ENCODE results near the gene VARS2. TPM values are rescaled to one million over a fixed set of nuclear protein-coding genes. Genes with fewer than 3 reads are reported as not detected.
"Not testable (repeated sequence)": the region's sequence is repeated elsewhere in the genome, so short reads cannot be mapped to it uniquely, and the experiment has no call there.

VARS2 gene
- total RNA-seq, 2 donors from 2014 or later: 39.4 to 52.5 TPM

DNA sequence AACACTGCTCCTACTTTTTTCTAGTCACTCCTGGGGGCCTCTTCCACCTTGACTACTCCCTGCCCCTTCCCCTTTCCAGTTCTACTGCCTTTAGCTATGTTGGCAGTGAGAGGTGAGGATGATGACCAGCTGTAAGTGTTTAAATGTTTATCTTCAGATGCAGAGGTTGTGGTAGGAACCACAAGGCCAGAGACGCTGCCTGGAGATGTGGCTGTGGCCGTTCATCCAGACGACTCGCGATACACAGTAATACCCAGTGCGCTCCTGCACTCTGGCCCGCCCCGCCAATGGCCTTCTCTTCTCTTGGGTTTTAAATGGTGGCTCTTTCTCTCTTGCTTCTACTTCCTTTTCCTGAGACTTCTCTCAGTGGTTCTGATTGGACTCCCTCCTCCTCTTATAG is 4.6 kb downstream of the VARS2 start:
- peaks cover 51% of the 10 kb centered on the region for H3K36me3 Mint-ChIP-seq (ENCODE audit: low read depth)
- WGBS, 2 experiments (ENCODE audit: insufficient coverage in 1 of 2, insufficient read length in 1 of 2): 92 to 96% methylated on average over 8 of the region's 8 CpGs
- H3K9ac ChIP-seq (ENCODE audit: extremely low read depth, low read length, poor library complexity, severe bottlenecking): no peak overlapping the region
- peaks cover 17% of the 10 kb centered on the region for H3K4me1 Mint-ChIP-seq
- H3K4me3 Mint-ChIP-seq: no peak overlapping the region
- H3K27ac Mint-ChIP-seq: no peak overlapping the region
- TF ChIP-seq, protein P1, sequence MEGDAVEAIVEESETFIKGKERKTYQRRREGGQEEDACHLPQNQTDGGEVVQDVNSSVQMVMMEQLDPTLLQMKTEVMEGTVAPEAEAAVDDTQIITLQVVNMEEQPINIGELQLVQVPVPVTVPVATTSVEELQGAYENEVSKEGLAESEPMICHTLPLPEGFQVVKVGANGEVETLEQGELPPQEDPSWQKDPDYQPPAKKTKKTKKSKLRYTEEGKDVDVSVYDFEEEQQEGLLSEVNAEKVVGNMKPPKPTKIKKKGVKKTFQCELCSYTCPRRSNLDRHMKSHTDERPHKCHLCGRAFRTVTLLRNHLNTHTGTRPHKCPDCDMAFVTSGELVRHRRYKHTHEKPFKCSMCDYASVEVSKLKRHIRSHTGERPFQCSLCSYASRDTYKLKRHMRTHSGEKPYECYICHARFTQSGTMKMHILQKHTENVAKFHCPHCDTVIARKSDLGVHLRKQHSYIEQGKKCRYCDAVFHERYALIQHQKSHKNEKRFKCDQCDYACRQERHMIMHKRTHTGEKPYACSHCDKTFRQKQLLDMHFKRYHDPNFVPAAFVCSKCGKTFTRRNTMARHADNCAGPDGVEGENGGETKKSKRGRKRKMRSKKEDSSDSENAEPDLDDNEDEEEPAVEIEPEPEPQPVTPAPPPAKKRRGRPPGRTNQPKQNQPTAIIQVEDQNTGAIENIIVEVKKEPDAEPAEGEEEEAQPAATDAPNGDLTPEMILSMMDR (conservative IDR thresholded peaks at IDR 0.05): no peak
- no peaks in the 10 kb centered on the region for H3K9me3 ChIP-seq (ENCODE audit: control insufficient read depth, low read length)
- no peak overlapping the region for H3K4me3 ChIP-seq (ENCODE audit: low read length)
- DNase-seq: no peak
- no peaks in the 10 kb centered on the region for H3K27me3 ChIP-seq (ENCODE audit: control insufficient read depth, insufficient read depth, low read length, poor library complexity, severe bottlenecking)
- H3K36me3 ChIP-seq (ENCODE audit: control insufficient read depth, insufficient read depth, low read length): peaks cover 42% of the 10 kb centered on the region
- H3K27ac ChIP-seq (ENCODE audit: low read depth, low read length): no peak overlapping the region
- H3K27me3 Mint-ChIP-seq (ENCODE audit: insufficient read depth): no peaks in the 10 kb centered on the region
- H3K9me3 Mint-ChIP-seq: no peaks in the 10 kb centered on the region
- H3K4me1 ChIP-seq (ENCODE audit: control insufficient read depth, insufficient read depth, low read length): no peaks in the 10 kb centered on the region

DNA sequence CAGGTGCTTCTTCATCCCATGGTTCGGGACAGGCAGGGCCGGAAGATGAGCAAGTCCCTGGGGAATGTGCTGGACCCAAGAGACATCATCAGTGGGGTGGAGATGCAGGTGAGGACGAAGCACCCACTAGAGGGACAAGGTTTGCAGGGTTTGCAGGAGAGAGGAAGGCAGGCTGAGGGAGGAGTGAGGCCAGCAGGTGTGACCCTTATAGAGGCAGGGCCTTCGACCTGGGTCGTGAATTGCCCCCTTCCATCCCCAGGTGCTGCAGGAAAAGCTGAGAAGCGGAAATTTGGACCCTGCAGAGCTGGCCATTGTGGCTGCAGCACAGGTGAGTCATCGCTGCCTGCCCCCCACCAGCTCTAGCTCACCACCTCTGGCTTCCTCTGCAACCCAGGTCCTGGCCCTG is 8.4 kb downstream of the VARS2 start:
- peaks cover 55% of the 10 kb centered on the region for H3K36me3 Mint-ChIP-seq (ENCODE audit: low read depth)
- no peaks in the 10 kb centered on the region for H3K9me3 ChIP-seq (ENCODE audit: control insufficient read depth, low read length)

DNA sequence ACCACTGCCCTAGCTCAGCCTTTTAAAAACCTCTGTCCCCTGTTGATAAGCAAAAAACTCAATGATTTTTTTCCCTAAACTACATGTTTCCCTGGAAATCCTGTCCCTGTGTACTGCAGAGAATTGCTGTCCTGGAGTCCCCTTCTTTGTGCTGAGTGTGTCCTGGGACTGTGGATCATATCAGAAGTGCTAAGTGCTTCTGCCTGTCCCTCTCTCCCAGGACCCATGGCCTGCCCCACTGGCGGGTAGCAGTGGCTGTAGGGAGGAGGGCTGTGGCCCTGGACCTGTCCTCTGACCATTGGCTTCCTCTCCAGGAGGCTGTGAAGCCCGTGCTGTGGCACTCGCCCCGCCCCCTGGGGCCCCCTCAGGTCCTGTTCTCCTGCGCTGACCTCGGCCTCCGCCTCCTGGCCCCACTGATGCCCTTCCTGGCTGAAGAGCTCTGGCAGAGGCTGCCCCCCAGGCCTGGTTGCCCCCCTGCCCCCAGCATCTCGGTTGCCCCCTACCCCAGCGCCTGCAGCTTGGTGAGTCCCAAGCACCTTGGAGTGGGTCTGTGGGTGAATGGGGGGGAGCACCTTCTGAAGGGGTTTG is 10.1 kb downstream of the VARS2 start:
- not testable (repeated sequence) for DNase-seq; H3K4me1 ChIP-seq (ENCODE audit: control insufficient read depth, insufficient read depth, low read length); H3K9ac ChIP-seq (ENCODE audit: extremely low read depth, low read length, poor library complexity, severe bottlenecking); H3K4me3 ChIP-seq (ENCODE audit: low read length); H3K9me3 Mint-ChIP-seq; H3K27ac ChIP-seq (ENCODE audit: low read depth, low read length); H3K4me1 Mint-ChIP-seq; H3K4me3 Mint-ChIP-seq; H3K27me3 Mint-ChIP-seq (ENCODE audit: insufficient read depth); H3K27me3 ChIP-seq (ENCODE audit: control insufficient read depth, insufficient read depth, low read length, poor library complexity, severe bottlenecking)
- Mint-ChIP-seq H3K36me3 (ENCODE audit: low read depth) (peaks cover 59% of the 10 kb centered on the region), H3K27ac (peak overlapping the region; percentile 16)
- Histone ChIP-seq H3K36me3 (ENCODE audit: control insufficient read depth, insufficient read depth, low read length) (peaks cover 36% of the 10 kb centered on the region), H3K9me3 (ENCODE audit: control insufficient read depth, low read length) (peaks cover 12% of the 10 kb centered on the region)
- WGBS, 2 experiments (ENCODE audit: insufficient coverage in 1 of 2, insufficient read length in 1 of 2): 91% methylated on average over 9 of the region's 9 CpGs; no CpG with 5 or more reads in 1 of the 2 experiments

More for the DNA sequence above, 8.4 kb downstream of the VARS2 start:
- TF ChIP-seq, protein P1 (conservative IDR thresholded peaks at IDR 0.05): peak; percentile 29
- no peak overlapping the region for H3K4me3 ChIP-seq (ENCODE audit: low read length)
- no peak overlapping the region for H3K9ac ChIP-seq (ENCODE audit: extremely low read depth, low read length, poor library complexity, severe bottlenecking)
- H3K36me3 ChIP-seq (ENCODE audit: control insufficient read depth, insufficient read depth, low read length): peaks cover 31% of the 10 kb centered on the region
- Mint-ChIP-seq H3K4me3 (no peak overlapping the region), H3K9me3 (no peaks in the 10 kb centered on the region), H3K27ac (no peak overlapping the region), H3K4me1 (peaks cover 6% of the 10 kb centered on the region), H3K27me3 (ENCODE audit: insufficient read depth) (no peaks in the 10 kb centered on the region)
- DNase-seq: peak; percentile 82
- 81 to 89% methylated on average over 4 to 7 of the region's 7 CpGs for whole genome bisulfite sequencing, 2 experiments (ENCODE audit: insufficient coverage in 1 of 2, insufficient read length in 1 of 2)
- H3K27ac ChIP-seq (ENCODE audit: low read depth, low read length): no peak overlapping the region
- no peaks in the 10 kb centered on the region for H3K27me3 ChIP-seq (ENCODE audit: control insufficient read depth, insufficient read depth, low read length, poor library complexity, severe bottlenecking)
- no peaks in the 10 kb centered on the region for H3K4me1 ChIP-seq (ENCODE audit: control insufficient read depth, insufficient read depth, low read length)

DNA sequence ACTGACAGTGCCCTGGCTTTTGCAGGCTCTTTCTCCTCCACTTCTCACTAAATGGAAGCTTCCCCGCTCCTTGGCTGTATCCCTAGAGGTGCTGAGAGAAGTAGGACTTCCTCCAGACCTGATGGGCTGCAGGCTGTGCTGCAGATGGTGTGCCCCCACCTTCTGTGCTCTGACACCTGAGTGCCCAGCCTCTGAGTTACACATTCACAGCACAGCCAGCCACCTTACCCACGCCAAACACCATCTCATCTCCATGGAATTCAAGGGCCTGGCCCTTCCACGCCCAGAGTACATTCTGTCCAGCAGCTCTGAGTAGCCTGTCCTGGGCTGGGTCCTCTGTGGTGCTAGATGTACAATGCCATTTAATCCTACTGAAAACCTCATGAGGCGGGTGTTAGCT is 12.6 kb downstream of the VARS2 start:
- H3K27me3 ChIP-seq (ENCODE audit: control insufficient read depth, insufficient read depth, low read length, poor library complexity, severe bottlenecking): no peaks in the 10 kb centered on the region
- no peak overlapping the region for H3K27ac ChIP-seq (ENCODE audit: low read depth, low read length)
- Mint-ChIP-seq H3K27me3 (ENCODE audit: insufficient read depth) (no peaks in the 10 kb centered on the region), H3K9me3 (peaks cover 13% of the 10 kb centered on the region), H3K4me1 (peaks cover 6% of the 10 kb centered on the region), H3K27ac (no peak overlapping the region), H3K4me3 (no peak overlapping the region), H3K36me3 (ENCODE audit: low read depth) (peaks cover 47% of the 10 kb centered on the region)
- WGBS, 2 experiments (ENCODE audit: insufficient coverage in 1 of 2, insufficient read length in 1 of 2): 91 to 100% methylated on average over 2 to 4 of the region's 4 CpGs
- no peak for DNase-seq
- H3K4me3 ChIP-seq (ENCODE audit: low read length): no peak overlapping the region
- TF ChIP-seq, protein P1 (conservative IDR thresholded peaks at IDR 0.05): no peak
- H3K9ac ChIP-seq (ENCODE audit: extremely low read depth, low read length, poor library complexity, severe bottlenecking): no peak overlapping the region
- H3K4me1 ChIP-seq (ENCODE audit: control insufficient read depth, insufficient read depth, low read length): no peaks in the 10 kb centered on the region
- peaks cover 17% of the 10 kb centered on the region for H3K36me3 ChIP-seq (ENCODE audit: control insufficient read depth, insufficient read depth, low read length)
- H3K9me3 ChIP-seq (ENCODE audit: control insufficient read depth, low read length): peaks cover 12% of the 10 kb centered on the region

DNA sequence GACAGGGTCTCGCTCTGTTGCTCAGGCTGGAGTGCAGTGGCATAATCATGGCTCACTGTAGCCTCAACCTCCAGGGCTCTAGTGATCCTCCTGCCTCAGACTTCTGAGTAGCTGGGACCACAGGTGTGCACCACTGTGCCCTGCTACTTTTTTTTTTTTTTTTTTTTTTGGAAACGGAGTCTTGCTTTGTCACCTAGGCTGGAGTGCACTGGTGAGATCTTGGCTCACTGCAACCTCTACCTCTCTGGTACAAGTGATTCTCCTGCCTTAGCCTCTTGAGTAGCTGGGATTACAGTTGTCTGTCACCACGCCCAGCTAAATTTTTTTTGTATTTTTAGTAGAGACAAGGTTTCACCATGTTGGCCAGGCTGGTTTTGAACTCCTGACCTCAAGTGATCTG is 13.0 kb downstream of the VARS2 start:
- H3K9ac ChIP-seq (ENCODE audit: extremely low read depth, low read length, poor library complexity, severe bottlenecking); H3K27me3 ChIP-seq (ENCODE audit: control insufficient read depth, insufficient read depth, low read length, poor library complexity, severe bottlenecking); H3K27ac ChIP-seq (ENCODE audit: low read depth, low read length); H3K4me3 Mint-ChIP-seq; H3K27me3 Mint-ChIP-seq (ENCODE audit: insufficient read depth); DNase-seq; H3K27ac Mint-ChIP-seq; H3K4me1 ChIP-seq (ENCODE audit: control insufficient read depth, insufficient read depth, low read length); H3K4me3 ChIP-seq (ENCODE audit: low read length); H3K4me1 Mint-ChIP-seq: not testable (repeated sequence)
- Mint-ChIP-seq H3K36me3 (ENCODE audit: low read depth) (peaks cover 47% of the 10 kb centered on the region), H3K9me3 (peaks cover 13% of the 10 kb centered on the region)
- 85 to 90% methylated on average over 2 to 3 of the region's 3 CpGs for WGBS, 2 experiments (ENCODE audit: insufficient coverage in 1 of 2, insufficient read length in 1 of 2)
- Histone ChIP-seq H3K9me3 (ENCODE audit: control insufficient read depth, low read length) (peaks cover 12% of the 10 kb centered on the region), H3K36me3 (ENCODE audit: control insufficient read depth, insufficient read depth, low read length) (peaks cover 17% of the 10 kb centered on the region)

Data from endodermal cell (in vitro differentiated cells).